ENCODE measurements around the gene NFKBIE. TPM values are rescaled to one million over a fixed set of nuclear protein-coding genes. Genes with fewer than 3 reads are reported as not detected.
A peak's percentile ranks its signal among the peaks of the same experiment; 100 is the strongest.

NFKBIE gene
- total RNA-seq, 1 experiment from 2014 or later, result 7.4 TPM

DNA sequence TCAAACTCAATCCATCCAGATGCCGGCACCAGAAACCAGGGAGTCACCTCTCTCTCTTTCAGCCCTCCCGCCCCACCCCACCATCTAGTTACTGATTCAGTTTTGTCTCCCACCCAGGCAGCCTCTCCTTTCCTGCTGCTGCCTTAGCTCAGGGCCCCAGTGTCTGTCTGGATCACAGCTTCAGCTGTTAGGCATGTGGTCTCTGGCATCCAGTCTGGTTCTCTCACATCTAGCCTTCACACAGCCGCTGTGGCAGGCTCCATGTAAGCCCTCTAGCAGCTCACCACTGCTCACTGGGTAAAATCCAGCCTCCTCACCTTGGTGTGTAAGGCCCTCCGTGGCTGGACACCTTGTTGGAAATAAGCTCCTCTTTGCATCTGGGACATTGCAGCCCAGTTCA, 26.5 kb upstream of the NFKBIE start:
- Histone ChIP-seq H3K9ac (ENCODE audit: low read length) (no peak overlapping the region), H3K4me2 (ENCODE audit: low read length) (no peak overlapping the region), H3K27ac (ENCODE audit: low read length) (no peak overlapping the region), H3K9me3 (ENCODE audit: low read length) (no peaks in the 10 kb centered on the region), H3K36me3 (ENCODE audit: low read depth, low read length) (no peaks in the 10 kb centered on the region), H3K79me2 (ENCODE audit: low read length) (no peaks in the 10 kb centered on the region), H2AFZ (ENCODE audit: low read length) (no peak overlapping the region), H3K9me2 (replicated peaks; ENCODE audit: low read length) (no peaks in the 10 kb centered on the region), H3K4me1 (ENCODE audit: insufficient read depth, low read length) (no peaks in the 10 kb centered on the region), H3K4me3 (ENCODE audit: low read length) (no peak overlapping the region), H4K20me1 (ENCODE audit: low read length) (no peaks in the 10 kb centered on the region), H3K27me3 (ENCODE audit: low read length) (peaks cover 59% of the 10 kb centered on the region), H3F3A (ENCODE audit: low read length, unreplicated experiment) (no peaks in the 10 kb centered on the region)
- ChIA-PET CTCF (no interaction called here), POLR2A (ENCODE audit: unreplicated experiment) (no interaction called here)
- BruUV-seq (replicated peaks), result no TSS peak
- intact Hi-C loops (cut with micrococcal nuclease), result no loop called here
- DNase-seq (no peak), ATAC-seq (no peak; the same call in 1 of the 2 replicates)
- TF ChIP-seq, protein P1, sequence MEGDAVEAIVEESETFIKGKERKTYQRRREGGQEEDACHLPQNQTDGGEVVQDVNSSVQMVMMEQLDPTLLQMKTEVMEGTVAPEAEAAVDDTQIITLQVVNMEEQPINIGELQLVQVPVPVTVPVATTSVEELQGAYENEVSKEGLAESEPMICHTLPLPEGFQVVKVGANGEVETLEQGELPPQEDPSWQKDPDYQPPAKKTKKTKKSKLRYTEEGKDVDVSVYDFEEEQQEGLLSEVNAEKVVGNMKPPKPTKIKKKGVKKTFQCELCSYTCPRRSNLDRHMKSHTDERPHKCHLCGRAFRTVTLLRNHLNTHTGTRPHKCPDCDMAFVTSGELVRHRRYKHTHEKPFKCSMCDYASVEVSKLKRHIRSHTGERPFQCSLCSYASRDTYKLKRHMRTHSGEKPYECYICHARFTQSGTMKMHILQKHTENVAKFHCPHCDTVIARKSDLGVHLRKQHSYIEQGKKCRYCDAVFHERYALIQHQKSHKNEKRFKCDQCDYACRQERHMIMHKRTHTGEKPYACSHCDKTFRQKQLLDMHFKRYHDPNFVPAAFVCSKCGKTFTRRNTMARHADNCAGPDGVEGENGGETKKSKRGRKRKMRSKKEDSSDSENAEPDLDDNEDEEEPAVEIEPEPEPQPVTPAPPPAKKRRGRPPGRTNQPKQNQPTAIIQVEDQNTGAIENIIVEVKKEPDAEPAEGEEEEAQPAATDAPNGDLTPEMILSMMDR (conservative IDR thresholded peaks at IDR 0.05; ENCODE audit: low read depth, low read length), result no peak
- TF ChIP-seq EZH2 (IDR thresholded peaks at IDR 0.05; ENCODE audit: low read length, unreplicated experiment) (no peak), EZH2phosphoT487 (IDR thresholded peaks at IDR 0.05; ENCODE audit: borderline replicate concordance, low read length) (no peak)

DNA sequence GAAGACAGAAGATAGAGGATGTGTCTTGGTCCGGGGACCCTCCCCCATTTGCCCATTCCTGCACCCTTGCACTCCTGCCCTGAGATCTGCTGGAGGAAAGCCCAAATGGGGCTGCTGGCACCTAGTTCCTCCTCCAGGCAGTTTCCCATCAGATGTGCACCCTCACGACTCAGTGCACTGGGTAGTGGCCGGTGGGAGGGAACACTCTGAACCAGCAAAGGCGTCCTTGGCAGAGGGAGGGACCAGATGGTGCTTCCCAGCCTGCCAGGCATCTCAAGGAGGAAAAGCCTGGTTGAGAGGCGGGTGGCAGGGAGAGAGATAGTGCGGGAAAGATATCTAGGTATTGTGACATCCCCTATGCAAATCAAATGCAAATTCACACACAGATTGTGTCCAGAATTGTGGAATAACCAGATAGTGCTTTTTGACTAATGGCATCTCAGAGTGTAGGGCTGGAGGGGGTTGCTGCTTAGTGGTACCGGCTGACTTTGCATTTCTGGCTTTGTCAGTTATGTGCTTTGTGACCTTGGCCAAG, 24.4 kb upstream of the NFKBIE start:
- intact Hi-C loops (cut with micrococcal nuclease), result no loop called here
- H3K36me3 ChIP-seq (ENCODE audit: low read depth, low read length), result no peaks in the 10 kb centered on the region
- H3K9me3 ChIP-seq (ENCODE audit: low read length), result no peaks in the 10 kb centered on the region
- no peaks in the 10 kb centered on the region for H3K9me2 ChIP-seq (replicated peaks; ENCODE audit: low read length)
- H3K79me2 ChIP-seq (ENCODE audit: low read length), result no peaks in the 10 kb centered on the region
- peaks cover 66% of the 10 kb centered on the region for H3K27me3 ChIP-seq (ENCODE audit: low read length)
- no peaks in the 10 kb centered on the region for H3F3A ChIP-seq (ENCODE audit: low read length, unreplicated experiment)
- TF ChIP-seq EZH2 (IDR thresholded peaks at IDR 0.05; ENCODE audit: low read length, unreplicated experiment), result no peak
- TF ChIP-seq, protein P1 (conservative IDR thresholded peaks at IDR 0.05; ENCODE audit: low read depth, low read length), result no peak
- no peak for TF ChIP-seq EZH2phosphoT487 (IDR thresholded peaks at IDR 0.05; ENCODE audit: borderline replicate concordance, low read length)
- H3K4me1 ChIP-seq (ENCODE audit: insufficient read depth, low read length), result no peaks in the 10 kb centered on the region
- H3K9ac ChIP-seq (ENCODE audit: low read length), result no peak overlapping the region
- BruUV-seq (replicated peaks), result no TSS peak
- ChIA-PET POLR2A (ENCODE audit: unreplicated experiment) (no interaction called here), CTCF (no interaction called here)
- no peak overlapping the region for H3K4me2 ChIP-seq (ENCODE audit: low read length)
- DNase-seq, result no peak
- no peak for ATAC-seq
- no peak overlapping the region for H2AFZ ChIP-seq (ENCODE audit: low read length)
- H4K20me1 ChIP-seq (ENCODE audit: low read length), result no peaks in the 10 kb centered on the region
- H3K4me3 ChIP-seq (ENCODE audit: low read length), result no peak overlapping the region
- H3K27ac ChIP-seq (ENCODE audit: low read length), result no peak overlapping the region

DNA sequence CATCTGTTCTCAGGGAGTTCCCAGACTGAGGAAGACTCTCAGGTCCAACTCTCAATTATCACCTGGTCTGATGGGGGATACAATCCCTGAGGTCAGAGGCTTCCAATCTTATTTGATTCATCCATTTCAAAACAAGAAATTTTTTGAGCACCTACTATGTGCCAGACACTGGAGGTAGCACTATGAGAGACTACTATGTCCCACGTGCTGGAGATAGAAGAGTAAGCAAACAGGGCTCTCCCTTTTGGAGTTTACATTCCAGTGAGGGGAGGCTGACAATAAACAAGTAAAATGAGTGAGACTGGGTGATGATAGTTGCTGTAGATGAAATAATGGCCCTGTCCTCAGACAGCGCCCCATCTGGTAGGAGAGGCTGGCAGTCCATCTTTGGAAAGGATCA, 21.4 kb upstream of the NFKBIE start:
- CTCF ChIA-PET, result no interaction called here
- no peaks in the 10 kb centered on the region for H3K79me2 ChIP-seq (ENCODE audit: low read length)
- TF ChIP-seq, protein P1 (conservative IDR thresholded peaks at IDR 0.05; ENCODE audit: low read depth, low read length), result 0 out of 2 replicates have a peak, but pooled peaks have one; percentile 15
- TF ChIP-seq EZH2 (IDR thresholded peaks at IDR 0.05; ENCODE audit: low read length, unreplicated experiment), result no peak
- no peak for TF ChIP-seq EZH2phosphoT487 (IDR thresholded peaks at IDR 0.05; ENCODE audit: borderline replicate concordance, low read length)

More for the DNA sequence above, 21.4 kb upstream of the NFKBIE start:
- intact Hi-C loops (cut with micrococcal nuclease), result no loop called here
- Histone ChIP-seq H2AFZ (ENCODE audit: low read length) (no peak overlapping the region), H3K27me3 (ENCODE audit: low read length) (peaks cover 84% of the 10 kb centered on the region), H3K9me3 (ENCODE audit: low read length) (no peaks in the 10 kb centered on the region), H3K4me1 (ENCODE audit: insufficient read depth, low read length) (no peaks in the 10 kb centered on the region), H3K4me3 (ENCODE audit: low read length) (no peak overlapping the region), H3K9ac (ENCODE audit: low read length) (no peak overlapping the region), H3K27ac (ENCODE audit: low read length) (no peak overlapping the region), H3K36me3 (ENCODE audit: low read depth, low read length) (no peaks in the 10 kb centered on the region), H3K9me2 (replicated peaks; ENCODE audit: low read length) (no peaks in the 10 kb centered on the region), H4K20me1 (ENCODE audit: low read length) (no peaks in the 10 kb centered on the region), H3F3A (ENCODE audit: low read length, unreplicated experiment) (no peaks in the 10 kb centered on the region), H3K4me2 (ENCODE audit: low read length) (no peak overlapping the region)
- ATAC-seq (no peak), DNase-seq (no peak)
- POLR2A ChIA-PET (ENCODE audit: unreplicated experiment), result no interaction called here
- no TSS peak for BruUV-seq (replicated peaks)
